Tibial nerve (tissue), 3 donors: Measurements from ENCODE around the gene TEPSIN.

Experiments used
- POLR2A ChIP-seq, 2 donors: fragments of 450-650 bp; IDR thresholded peaks; one replicate each; pipeline ENCODE4 v1.6.1; 2017; ENCODE audit warnings: antibody characterized with exemption in 2 of 2, mild to moderate bottlenecking in 2 of 2, moderate library complexity in 2 of 2
- TF ChIP-seq, protein P1 (sequence below), 5 experiments: fragments of 200-600 bp in 3 of 5; fragments of 450-650 bp in 2 of 5; sonication (generic) in 3 of 5; IDR thresholded peaks; one replicate each; pipeline ENCODE4 v1.5.1; 2016 to 2019; ENCODE audit warnings: antibody characterized with exemption in 5 of 5, mild to moderate bottlenecking in 3 of 5, moderate library complexity in 2 of 5

- TF ChIP-seq, protein P1, sequence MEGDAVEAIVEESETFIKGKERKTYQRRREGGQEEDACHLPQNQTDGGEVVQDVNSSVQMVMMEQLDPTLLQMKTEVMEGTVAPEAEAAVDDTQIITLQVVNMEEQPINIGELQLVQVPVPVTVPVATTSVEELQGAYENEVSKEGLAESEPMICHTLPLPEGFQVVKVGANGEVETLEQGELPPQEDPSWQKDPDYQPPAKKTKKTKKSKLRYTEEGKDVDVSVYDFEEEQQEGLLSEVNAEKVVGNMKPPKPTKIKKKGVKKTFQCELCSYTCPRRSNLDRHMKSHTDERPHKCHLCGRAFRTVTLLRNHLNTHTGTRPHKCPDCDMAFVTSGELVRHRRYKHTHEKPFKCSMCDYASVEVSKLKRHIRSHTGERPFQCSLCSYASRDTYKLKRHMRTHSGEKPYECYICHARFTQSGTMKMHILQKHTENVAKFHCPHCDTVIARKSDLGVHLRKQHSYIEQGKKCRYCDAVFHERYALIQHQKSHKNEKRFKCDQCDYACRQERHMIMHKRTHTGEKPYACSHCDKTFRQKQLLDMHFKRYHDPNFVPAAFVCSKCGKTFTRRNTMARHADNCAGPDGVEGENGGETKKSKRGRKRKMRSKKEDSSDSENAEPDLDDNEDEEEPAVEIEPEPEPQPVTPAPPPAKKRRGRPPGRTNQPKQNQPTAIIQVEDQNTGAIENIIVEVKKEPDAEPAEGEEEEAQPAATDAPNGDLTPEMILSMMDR (IDR thresholded peaks at IDR 0.05) = no peak
- TF ChIP-seq POLR2A (IDR thresholded peaks at IDR 0.05) = no peak
These were observed 46.5 kb upstream of the TEPSIN start for GRCh38 chr17:81285179-81285878.
